Lower lobe of right lung (tissue), 2 donors: ENCODE results near the gene NTM. TPM values are rescaled to one million over a fixed set of nuclear protein-coding genes. Genes with fewer than 3 reads are reported as not detected.

ENCODE experiments used
- ATAC-seq, 2 donors: fragments of 200-7000 bp; cut with Tn5 transposase; one replicate each; pipeline ENCODE4 v1.9.1; 2020 to 2022; ENCODE audit warnings: mild to moderate bottlenecking in 2 of 2, moderate library complexity in 2 of 2
- DNase-seq: peaks from one replicate; pipeline ENCODE4 v3.0.0-alpha.2; 2020
- H3K27ac ChIP-seq: fragments of 200-600 bp; one replicate; pipeline ENCODE4 v1.8.0; 2022
- H3K27me3 ChIP-seq: fragments of 200-600 bp; one replicate; pipeline ENCODE4 v1.8.0; 2022; ENCODE audit warnings: low read depth
- H3K36me3 ChIP-seq: fragments of 200-600 bp; one replicate; pipeline ENCODE4 v1.8.0; 2022; ENCODE audit warnings: mild to moderate bottlenecking
- H3K4me1 ChIP-seq: fragments of 200-600 bp; one replicate; pipeline ENCODE4 v1.8.0; 2022
- H3K4me3 ChIP-seq: fragments of 200-600 bp; one replicate; pipeline ENCODE4 v1.8.0; 2022; ENCODE audit warnings: mild to moderate bottlenecking
- H3K9me3 ChIP-seq: fragments of 200-600 bp; one replicate; pipeline ENCODE4 v1.8.0; 2022
- intact Hi-C: fragments of 100-400 bp; cut with DNase I; formaldehyde crosslinking; loops from one replicate; pipeline ENCODE4 v1.11.0; 2022
- total RNA-seq: library from RNA; stranded (reverse); fragmentation: NEBNext Ultra II Directional; extraction: Animal tissue kit (Norgen Biotek cat#: 25700); gene quantifications from one replicate; pipeline ENCODE4 v1.2.1, GENCODE V29; 2021
- TF ChIP-seq, protein P1 (sequence below): fragments of 200-600 bp; IDR thresholded peaks from one replicate; pipeline ENCODE4 v1.8.0; 2022; ENCODE audit warnings: antibody characterized with exemption, mild to moderate bottlenecking
- donor health status: DM: no; HTN: yes; CAD: no; lungs with severe emphysema.

The NTM gene
- total RNA-seq, 1 donor from 2014 or later: 2.3 TPM

DNA sequence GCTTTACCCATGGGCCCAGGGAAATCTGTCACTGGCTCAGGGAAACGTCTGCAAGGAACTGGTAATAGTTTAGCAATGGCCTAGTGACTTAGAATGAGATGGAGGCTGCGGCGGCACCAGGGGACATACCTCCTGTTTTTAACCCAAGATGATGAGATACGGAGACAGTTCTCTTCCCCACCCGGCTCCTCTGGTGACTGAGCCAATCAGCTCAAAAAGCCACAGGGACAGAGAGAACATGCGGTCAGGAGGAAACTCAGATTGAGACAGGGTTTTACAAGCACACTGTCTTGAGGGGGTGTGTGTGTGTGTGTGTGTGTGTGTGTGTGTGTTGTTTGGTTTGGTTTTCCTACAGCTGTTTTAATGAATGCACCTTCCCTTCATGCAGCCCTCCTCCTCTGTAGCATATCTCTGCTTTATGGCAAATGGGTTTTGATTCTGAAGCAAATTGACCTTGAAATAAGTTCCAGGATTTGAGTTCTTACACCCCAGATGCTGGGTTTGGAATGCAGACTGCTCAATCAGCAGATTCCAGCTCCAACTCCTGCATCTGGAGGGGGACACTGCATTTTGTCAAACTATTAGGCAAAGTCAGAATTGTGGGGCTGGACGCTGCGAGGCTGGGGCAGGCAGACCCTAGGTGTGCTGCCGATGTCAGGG, 246.2 kb downstream of the NTM start:
- Histone ChIP-seq H3K27me3 (no peaks in the 10 kb centered on the region), H3K4me1 (no peaks in the 10 kb centered on the region), H3K27ac (no peak overlapping the region), H3K36me3 (no peaks in the 10 kb centered on the region), H3K4me3 (no peak overlapping the region), H3K9me3 (no peaks in the 10 kb centered on the region)
- DNase-seq (no peak), ATAC-seq (no peak)
- intact Hi-C loops: no loop called here
- TF ChIP-seq, protein P1, sequence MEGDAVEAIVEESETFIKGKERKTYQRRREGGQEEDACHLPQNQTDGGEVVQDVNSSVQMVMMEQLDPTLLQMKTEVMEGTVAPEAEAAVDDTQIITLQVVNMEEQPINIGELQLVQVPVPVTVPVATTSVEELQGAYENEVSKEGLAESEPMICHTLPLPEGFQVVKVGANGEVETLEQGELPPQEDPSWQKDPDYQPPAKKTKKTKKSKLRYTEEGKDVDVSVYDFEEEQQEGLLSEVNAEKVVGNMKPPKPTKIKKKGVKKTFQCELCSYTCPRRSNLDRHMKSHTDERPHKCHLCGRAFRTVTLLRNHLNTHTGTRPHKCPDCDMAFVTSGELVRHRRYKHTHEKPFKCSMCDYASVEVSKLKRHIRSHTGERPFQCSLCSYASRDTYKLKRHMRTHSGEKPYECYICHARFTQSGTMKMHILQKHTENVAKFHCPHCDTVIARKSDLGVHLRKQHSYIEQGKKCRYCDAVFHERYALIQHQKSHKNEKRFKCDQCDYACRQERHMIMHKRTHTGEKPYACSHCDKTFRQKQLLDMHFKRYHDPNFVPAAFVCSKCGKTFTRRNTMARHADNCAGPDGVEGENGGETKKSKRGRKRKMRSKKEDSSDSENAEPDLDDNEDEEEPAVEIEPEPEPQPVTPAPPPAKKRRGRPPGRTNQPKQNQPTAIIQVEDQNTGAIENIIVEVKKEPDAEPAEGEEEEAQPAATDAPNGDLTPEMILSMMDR: no peak

DNA sequence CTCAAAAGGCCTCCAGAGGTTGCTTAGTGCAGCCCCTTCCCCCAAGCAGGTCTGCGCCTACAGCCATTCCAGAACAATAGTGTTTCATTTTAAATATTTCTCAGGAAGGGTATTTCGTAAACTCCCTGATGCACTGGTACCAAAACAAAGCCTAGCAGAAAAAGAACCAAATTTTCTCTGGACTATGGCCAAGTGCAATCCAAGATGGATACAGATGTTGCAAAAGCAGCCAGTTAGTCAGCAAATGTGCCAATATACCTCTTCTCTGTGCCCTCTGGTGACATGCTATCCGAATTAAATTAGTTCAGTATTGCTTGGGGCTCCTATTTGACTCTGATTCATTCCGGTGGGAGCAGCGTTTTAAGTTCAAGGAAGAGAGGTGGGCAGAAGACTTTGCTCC, 247.8 kb downstream of the NTM start:
- no peak for DNase-seq
- Histone ChIP-seq H3K27ac (no peak overlapping the region), H3K4me3 (no peak overlapping the region), H3K36me3 (no peaks in the 10 kb centered on the region), H3K27me3 (no peaks in the 10 kb centered on the region), H3K4me1 (no peaks in the 10 kb centered on the region), H3K9me3 (no peaks in the 10 kb centered on the region)
- TF ChIP-seq, protein P1: no peak
- ATAC-seq: no peak
- intact Hi-C loops: no loop called here

DNA sequence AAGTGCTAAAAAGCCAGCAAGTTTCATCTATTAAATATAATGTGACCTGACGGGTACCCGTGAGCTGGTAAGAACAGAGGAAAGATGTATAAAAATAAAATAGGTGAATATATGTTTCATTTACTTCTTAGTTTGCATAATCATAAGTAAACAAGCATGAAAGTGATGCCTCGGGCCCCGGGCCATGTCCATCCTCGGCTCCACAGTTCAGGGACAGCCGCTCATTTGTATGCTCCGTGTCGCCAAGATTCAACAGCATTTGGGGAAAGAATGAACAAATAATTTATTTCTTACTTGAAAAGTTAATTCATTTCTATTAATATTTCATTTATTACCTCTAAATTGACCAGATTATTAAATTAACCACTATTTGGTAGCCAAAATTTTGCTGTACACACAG, 251.8 kb downstream of the NTM start:
- Histone ChIP-seq H3K9me3 (no peaks in the 10 kb centered on the region), H3K27ac (no peak overlapping the region), H3K4me1 (no peaks in the 10 kb centered on the region), H3K36me3 (no peaks in the 10 kb centered on the region), H3K27me3 (no peaks in the 10 kb centered on the region), H3K4me3 (no peak overlapping the region)
- DNase-seq (no peak), ATAC-seq (no peak)
- TF ChIP-seq, protein P1: no peak
- intact Hi-C loops: no loop called here

DNA sequence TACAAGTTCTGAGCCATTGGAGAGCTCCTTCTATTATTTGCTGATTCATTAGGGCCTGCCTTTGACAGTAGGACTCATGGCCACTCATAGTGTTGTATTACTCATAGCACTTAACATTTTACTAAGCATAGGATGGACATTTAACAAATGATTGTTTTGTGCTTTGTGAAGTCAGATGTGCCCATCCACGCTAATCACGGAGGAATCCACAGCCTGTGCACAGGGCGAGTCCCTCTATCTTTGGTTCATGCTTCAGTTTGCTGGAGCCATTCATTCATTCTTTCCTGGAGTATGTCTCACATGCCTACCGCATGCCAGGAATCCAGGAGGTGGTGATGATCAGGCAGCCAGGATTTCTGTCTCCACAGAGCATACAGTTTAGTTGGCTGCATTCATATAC, 254.1 kb downstream of the NTM start:
- intact Hi-C loops: no loop called here

DNA sequence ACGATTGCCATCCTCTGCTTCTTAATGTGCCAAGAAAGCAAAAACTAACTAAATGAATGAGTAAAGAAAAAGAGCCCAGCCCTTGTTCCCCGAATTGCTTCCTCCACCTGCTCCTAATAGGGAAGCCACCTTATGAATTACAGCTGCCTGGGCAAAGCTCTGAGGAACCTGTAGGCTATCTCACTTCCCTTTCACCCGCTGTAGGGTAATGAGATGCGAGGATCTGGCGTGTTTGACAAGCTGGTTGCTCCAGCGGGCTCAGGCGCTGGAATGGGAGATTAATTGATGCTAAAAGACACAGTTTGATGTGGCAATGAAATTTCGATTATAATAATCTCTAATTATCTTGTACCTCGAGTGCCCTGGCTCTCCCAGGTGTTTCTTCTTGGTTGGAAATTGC, 256.4 kb downstream of the NTM start:
- no peaks in the 10 kb centered on the region for H3K9me3 ChIP-seq
- TF ChIP-seq, protein P1: no peak
- no peak overlapping the region for H3K4me3 ChIP-seq
- DNase-seq (no peak), ATAC-seq (no peak)
- no peaks in the 10 kb centered on the region for H3K4me1 ChIP-seq
- no peaks in the 10 kb centered on the region for H3K27me3 ChIP-seq
- no peaks in the 10 kb centered on the region for H3K36me3 ChIP-seq
- H3K27ac ChIP-seq: no peak overlapping the region
- intact Hi-C loops: no loop called here

More for the DNA sequence above, 254.1 kb downstream of the NTM start:
- Histone ChIP-seq H3K4me1 (no peaks in the 10 kb centered on the region), H3K4me3 (no peak overlapping the region), H3K36me3 (no peaks in the 10 kb centered on the region), H3K27me3 (no peaks in the 10 kb centered on the region), H3K27ac (no peak overlapping the region), H3K9me3 (no peaks in the 10 kb centered on the region)
- no peak for DNase-seq
- TF ChIP-seq, protein P1: no peak
- peak in 1 of 2 donors; percentile 13 for ATAC-seq
